ENCODE data around the gene DNAJB2. TPM values are rescaled to one million over a fixed set of nuclear protein-coding genes. Genes with fewer than 3 reads are reported as not detected.
"Not testable (repeated sequence)": the region's sequence is repeated elsewhere in the genome, so short reads cannot be mapped to it uniquely, and the experiment has no call there.

DNAJB2 gene
- total and polyA plus RNA-seq, 4 donors, result 7.4 to 71.8 (median 27.0) TPM

DNA sequence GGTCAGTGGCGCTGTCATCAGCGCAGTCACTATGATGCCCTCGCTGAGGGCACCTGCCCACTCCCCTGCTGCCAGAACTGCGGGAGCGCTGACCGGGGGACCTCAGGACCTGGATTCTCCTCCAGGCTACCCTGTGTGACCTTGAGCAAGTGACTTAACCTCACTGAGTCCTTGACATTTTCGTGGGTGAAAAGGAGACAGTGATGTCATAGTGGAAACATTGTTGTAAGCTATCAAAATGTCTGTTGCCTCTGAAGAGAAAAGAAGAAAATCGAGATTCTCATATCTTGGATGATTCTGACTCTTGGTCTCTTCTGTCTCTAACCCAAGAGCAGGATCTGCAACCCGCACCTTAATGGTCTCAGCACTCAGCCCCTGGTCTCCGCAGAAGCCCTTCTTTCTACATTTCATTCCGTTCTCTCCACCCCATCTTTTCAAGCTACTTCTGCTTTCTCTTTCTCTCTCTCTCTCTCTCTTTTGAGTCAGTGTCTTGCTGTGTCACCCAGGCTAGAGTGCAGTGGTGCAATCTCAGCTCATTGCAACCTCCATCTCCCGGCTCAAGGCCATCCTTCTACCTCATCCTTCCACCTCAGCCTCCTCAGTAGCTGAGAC, 24.5 kb upstream of the DNAJB2 start:
- H3K27ac ChIP-seq (ENCODE audit: low read depth in 1 of 2, low read length in 2 of 2), result peak overlapping the region; percentile 65 to 79
- 23% methylated on average over 12 of the region's 12 CpGs for WGBS
- H3K9me3 ChIP-seq (ENCODE audit: control insufficient read depth in 4 of 4, low read length in 3 of 4), result no peaks in the 10 kb centered on the region
- TF ChIP-seq ATF3 (IDR thresholded peaks at IDR 0.05) (no peak), HNF4A (conservative IDR thresholded peaks at IDR 0.05) (no peak), SP1 (IDR thresholded peaks at IDR 0.05) (no peak), EGR1 (IDR thresholded peaks at IDR 0.05; ENCODE audit: low read depth in 2 of 2) (no peak), FOXA1 (IDR thresholded peaks at IDR 0.05) (no peak), TAF1 (conservative IDR thresholded peaks at IDR 0.05) (no peak), RAD21 (IDR thresholded peaks at IDR 0.05) (no peak), GABPA (IDR thresholded peaks at IDR 0.05 in 1 of 2, conservative IDR thresholded peaks at IDR 0.05 in 1 of 2) (no peak), NR2F2 (IDR thresholded peaks at IDR 0.05) (no peak), YY1 (IDR thresholded peaks at IDR 0.05) (no peak)
- TF ChIP-seq, protein P1, sequence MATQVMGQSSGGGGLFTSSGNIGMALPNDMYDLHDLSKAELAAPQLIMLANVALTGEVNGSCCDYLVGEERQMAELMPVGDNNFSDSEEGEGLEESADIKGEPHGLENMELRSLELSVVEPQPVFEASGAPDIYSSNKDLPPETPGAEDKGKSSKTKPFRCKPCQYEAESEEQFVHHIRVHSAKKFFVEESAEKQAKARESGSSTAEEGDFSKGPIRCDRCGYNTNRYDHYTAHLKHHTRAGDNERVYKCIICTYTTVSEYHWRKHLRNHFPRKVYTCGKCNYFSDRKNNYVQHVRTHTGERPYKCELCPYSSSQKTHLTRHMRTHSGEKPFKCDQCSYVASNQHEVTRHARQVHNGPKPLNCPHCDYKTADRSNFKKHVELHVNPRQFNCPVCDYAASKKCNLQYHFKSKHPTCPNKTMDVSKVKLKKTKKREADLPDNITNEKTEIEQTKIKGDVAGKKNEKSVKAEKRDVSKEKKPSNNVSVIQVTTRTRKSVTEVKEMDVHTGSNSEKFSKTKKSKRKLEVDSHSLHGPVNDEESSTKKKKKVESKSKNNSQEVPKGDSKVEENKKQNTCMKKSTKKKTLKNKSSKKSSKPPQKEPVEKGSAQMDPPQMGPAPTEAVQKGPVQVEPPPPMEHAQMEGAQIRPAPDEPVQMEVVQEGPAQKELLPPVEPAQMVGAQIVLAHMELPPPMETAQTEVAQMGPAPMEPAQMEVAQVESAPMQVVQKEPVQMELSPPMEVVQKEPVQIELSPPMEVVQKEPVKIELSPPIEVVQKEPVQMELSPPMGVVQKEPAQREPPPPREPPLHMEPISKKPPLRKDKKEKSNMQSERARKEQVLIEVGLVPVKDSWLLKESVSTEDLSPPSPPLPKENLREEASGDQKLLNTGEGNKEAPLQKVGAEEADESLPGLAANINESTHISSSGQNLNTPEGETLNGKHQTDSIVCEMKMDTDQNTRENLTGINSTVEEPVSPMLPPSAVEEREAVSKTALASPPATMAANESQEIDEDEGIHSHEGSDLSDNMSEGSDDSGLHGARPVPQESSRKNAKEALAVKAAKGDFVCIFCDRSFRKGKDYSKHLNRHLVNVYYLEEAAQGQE (IDR thresholded peaks at IDR 0.05), result no peak
- TF ChIP-seq, protein P2, sequence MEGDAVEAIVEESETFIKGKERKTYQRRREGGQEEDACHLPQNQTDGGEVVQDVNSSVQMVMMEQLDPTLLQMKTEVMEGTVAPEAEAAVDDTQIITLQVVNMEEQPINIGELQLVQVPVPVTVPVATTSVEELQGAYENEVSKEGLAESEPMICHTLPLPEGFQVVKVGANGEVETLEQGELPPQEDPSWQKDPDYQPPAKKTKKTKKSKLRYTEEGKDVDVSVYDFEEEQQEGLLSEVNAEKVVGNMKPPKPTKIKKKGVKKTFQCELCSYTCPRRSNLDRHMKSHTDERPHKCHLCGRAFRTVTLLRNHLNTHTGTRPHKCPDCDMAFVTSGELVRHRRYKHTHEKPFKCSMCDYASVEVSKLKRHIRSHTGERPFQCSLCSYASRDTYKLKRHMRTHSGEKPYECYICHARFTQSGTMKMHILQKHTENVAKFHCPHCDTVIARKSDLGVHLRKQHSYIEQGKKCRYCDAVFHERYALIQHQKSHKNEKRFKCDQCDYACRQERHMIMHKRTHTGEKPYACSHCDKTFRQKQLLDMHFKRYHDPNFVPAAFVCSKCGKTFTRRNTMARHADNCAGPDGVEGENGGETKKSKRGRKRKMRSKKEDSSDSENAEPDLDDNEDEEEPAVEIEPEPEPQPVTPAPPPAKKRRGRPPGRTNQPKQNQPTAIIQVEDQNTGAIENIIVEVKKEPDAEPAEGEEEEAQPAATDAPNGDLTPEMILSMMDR (IDR thresholded peaks at IDR 0.05; ENCODE audit: low read depth, low read length, missing input control), result no peak
- TF ChIP-seq, protein P3, sequence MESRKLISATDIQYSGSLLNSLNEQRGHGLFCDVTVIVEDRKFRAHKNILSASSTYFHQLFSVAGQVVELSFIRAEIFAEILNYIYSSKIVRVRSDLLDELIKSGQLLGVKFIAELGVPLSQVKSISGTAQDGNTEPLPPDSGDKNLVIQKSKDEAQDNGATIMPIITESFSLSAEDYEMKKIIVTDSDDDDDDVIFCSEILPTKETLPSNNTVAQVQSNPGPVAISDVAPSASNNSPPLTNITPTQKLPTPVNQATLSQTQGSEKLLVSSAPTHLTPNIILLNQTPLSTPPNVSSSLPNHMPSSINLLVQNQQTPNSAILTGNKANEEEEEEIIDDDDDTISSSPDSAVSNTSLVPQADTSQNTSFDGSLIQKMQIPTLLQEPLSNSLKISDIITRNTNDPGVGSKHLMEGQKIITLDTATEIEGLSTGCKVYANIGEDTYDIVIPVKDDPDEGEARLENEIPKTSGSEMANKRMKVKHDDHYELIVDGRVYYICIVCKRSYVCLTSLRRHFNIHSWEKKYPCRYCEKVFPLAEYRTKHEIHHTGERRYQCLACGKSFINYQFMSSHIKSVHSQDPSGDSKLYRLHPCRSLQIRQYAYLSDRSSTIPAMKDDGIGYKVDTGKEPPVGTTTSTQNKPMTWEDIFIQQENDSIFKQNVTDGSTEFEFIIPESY (IDR thresholded peaks at IDR 0.05), result no peak
- peak overlapping the region; percentile 63 to 86 (median 64) for H3K4me3 ChIP-seq (ENCODE audit: low read depth in 1 of 3, low read length in 3 of 3)
- H3K27me3 ChIP-seq (ENCODE audit: control insufficient read depth in 4 of 4, insufficient read depth in 4 of 4, low read length in 3 of 4), result no peaks in the 10 kb centered on the region
- no peak for DNase-seq (ENCODE audit: low spot score)
- peak overlapping the region; percentile 51 to 65 for H3K9ac ChIP-seq (ENCODE audit: low read depth in 1 of 2, low read length in 2 of 2)
- peaks cover 12 to 33% (median 22%) of the 10 kb centered on the region in 4 donors for H3K4me1 ChIP-seq (ENCODE audit: control insufficient read depth in 4 of 4, insufficient read depth in 4 of 4, low read length in 3 of 4)
- H3K36me3 ChIP-seq (ENCODE audit: control insufficient read depth in 4 of 4, insufficient read depth in 3 of 4, low read depth in 1 of 4, low read length in 3 of 4), result peaks cover 0 to 3% (median 0%) of the 10 kb centered on the region in 4 donors

DNA sequence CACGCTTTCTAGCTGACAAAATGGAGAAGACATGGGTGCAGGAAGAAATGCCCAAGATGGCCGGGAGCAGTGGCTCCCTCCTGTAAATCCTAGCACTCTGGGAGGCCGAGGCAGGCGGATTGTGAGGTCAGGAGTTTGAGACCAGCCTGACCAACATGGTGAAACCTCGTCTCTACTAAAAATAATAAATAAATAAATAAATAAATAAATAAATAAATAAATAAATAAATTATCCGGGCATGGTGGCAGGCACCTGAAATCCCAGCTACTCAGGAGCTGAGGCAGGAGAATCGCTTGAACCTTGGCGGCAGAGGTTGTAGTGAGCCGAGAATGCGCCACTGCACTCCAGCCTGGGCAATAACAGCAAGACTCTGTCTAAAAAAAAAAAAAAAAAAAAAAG, 20.2 kb upstream of the DNAJB2 start:
- H3K4me3 ChIP-seq (ENCODE audit: low read depth in 1 of 3, low read length in 3 of 3); H3K4me1 ChIP-seq (ENCODE audit: control insufficient read depth in 4 of 4, insufficient read depth in 4 of 4, low read length in 3 of 4); H3K9ac ChIP-seq (ENCODE audit: low read depth in 1 of 2, low read length in 2 of 2); H3K9me3 ChIP-seq (ENCODE audit: control insufficient read depth in 4 of 4, low read length in 3 of 4); DNase-seq (ENCODE audit: low spot score); H3K36me3 ChIP-seq (ENCODE audit: control insufficient read depth in 4 of 4, insufficient read depth in 3 of 4, low read depth in 1 of 4, low read length in 3 of 4); H3K27ac ChIP-seq (ENCODE audit: low read depth in 1 of 2, low read length in 2 of 2); H3K27me3 ChIP-seq (ENCODE audit: control insufficient read depth in 4 of 4, insufficient read depth in 4 of 4, low read length in 3 of 4): not testable (repeated sequence)
- 89% methylated on average over 10 of the region's 10 CpGs for WGBS
